Measurements from ENCODE around the gene FCHSD2. TPM values are rescaled to one million over a fixed set of nuclear protein-coding genes. Genes with fewer than 3 reads are reported as not detected.
A peak's percentile ranks its signal among the peaks of the same experiment; 100 is the strongest.
"Not testable (repeated sequence)": the region's sequence is repeated elsewhere in the genome, so short reads cannot be mapped to it uniquely, and the experiment has no call there.

FCHSD2 gene
- total RNA-seq, 3 donors from 2014 or later (not counting 1 experiment from before 2014, with no cell fraction given) = 39.4 to 59.1 (median 42.1) TPM

GRCh38 chr11:72808331-72808798, 333.8 kb downstream of the FCHSD2 start:
- intact Hi-C loops (cut with micrococcal nuclease) = no loop called here
- no peak overlapping the region for H3K27ac ChIP-seq (ENCODE audit: low read length)
- peaks cover 4% of the 10 kb centered on the region for H3K36me3 ChIP-seq (ENCODE audit: control insufficient read depth, insufficient read depth, low read length)
- H3K36me3 Mint-ChIP-seq = no peaks in the 10 kb centered on the region
- no peaks in the 10 kb centered on the region for H3K27me3 ChIP-seq (ENCODE audit: control insufficient read depth, insufficient read depth, low read length)
- H3K9me3 Mint-ChIP-seq = no peaks in the 10 kb centered on the region
- 91% methylated on average over 3 of the region's 4 CpGs for WGBS (ENCODE audit: insufficient coverage)
- H3K9me3 ChIP-seq (ENCODE audit: control insufficient read depth, insufficient read depth, low read length) = no peaks in the 10 kb centered on the region
- TF ChIP-seq CTCF (IDR thresholded peaks at IDR 0.05) = no peak
- peak overlapping the region; percentile 61 to 78 for H3K27ac Mint-ChIP-seq
- H3K4me3 Mint-ChIP-seq = no peak overlapping the region
- peaks cover 29% of the 10 kb centered on the region for H3K4me1 ChIP-seq (ENCODE audit: control insufficient read depth, insufficient read depth, low read length)
- no peak overlapping the region for H3K4me3 ChIP-seq (ENCODE audit: low read length)
- H3K27me3 Mint-ChIP-seq (ENCODE audit: low read depth in 2 of 2) = no peaks in the 10 kb centered on the region
- peaks cover 26 to 38% of the 10 kb centered on the region in 2 donors for H3K4me1 Mint-ChIP-seq
- DNase-seq = no peak
- no peak for ATAC-seq

DNA sequence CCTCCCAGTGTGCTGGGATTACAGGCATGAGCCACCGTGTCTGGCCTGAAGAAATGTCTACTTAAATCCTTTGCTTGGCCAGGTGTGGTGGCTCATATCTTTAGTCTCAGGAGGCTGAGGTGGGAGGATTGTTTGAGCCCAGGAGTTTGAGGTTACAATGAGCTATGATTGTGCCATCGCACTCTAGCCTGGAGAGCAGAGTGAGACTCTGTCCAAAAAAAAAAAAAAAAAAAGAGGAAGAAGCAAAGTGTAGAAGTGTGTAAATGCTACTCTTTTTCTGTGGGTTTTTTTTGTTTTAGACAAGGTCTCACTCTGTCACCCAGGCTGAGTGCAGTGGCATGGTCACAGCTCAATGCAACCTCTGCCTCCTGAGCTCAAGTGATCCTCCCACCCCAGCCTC, 334.3 kb downstream of the FCHSD2 start:
- Histone ChIP-seq H3K9me3 (ENCODE audit: control insufficient read depth, insufficient read depth, low read length) (no peaks in the 10 kb centered on the region), H3K27ac (ENCODE audit: low read length) (peak overlapping the region; percentile 34)
- H3K27ac Mint-ChIP-seq = peak overlapping the region; percentile 61 to 78

DNA sequence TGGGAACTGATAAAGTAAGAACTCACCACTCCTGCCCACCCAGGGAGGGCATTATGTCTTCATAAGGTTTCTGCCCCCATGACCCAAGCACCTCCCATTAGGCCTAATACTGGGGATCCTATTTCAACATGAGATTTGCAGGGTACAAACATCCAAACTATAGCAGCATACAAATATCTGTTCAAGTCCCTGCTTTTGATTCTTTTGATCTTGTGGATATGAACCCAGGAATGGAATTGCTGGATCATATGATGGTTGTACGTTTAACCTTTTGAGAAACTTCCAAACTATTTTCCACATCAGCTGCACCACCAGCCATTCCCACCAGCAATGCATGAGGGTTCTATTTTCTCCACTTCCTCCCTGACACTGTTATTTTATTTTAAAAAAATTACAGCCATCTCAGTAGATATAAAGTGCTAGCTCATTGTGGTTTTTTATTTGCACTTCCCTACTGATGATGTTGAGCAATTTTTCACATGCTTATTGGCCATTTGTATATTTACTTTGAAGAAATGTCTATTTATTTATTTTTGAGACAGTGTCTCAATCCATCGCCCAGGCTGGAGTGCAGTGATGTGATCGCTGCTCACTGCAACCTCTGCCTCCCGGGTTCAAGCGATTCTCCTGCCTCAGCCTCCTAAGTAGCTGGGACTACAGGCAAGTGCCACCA, 335.0 kb downstream of the FCHSD2 start:
- H3K27ac ChIP-seq (ENCODE audit: low read length) = peak overlapping the region; percentile 34
- no peaks in the 10 kb centered on the region for H3K27me3 ChIP-seq (ENCODE audit: control insufficient read depth, insufficient read depth, low read length)
- no peak overlapping the region for H3K4me3 ChIP-seq (ENCODE audit: low read length)
- Mint-ChIP-seq H3K4me1 (peaks cover 16 to 28% of the 10 kb centered on the region in 2 donors), H3K27me3 (ENCODE audit: low read depth in 2 of 2) (no peaks in the 10 kb centered on the region), H3K4me3 (no peak overlapping the region), H3K9me3 (no peaks in the 10 kb centered on the region), H3K36me3 (no peaks in the 10 kb centered on the region), H3K27ac (peak overlapping the region; percentile 61 to 78)
- intact Hi-C loops (cut with micrococcal nuclease) = no loop called here
- DNase-seq (no peak), ATAC-seq (peak; percentile 74 to 79 (median 75))
- H3K9me3 ChIP-seq (ENCODE audit: control insufficient read depth, insufficient read depth, low read length) = no peaks in the 10 kb centered on the region
- no peak for TF ChIP-seq CTCF (IDR thresholded peaks at IDR 0.05)
- peaks cover 4% of the 10 kb centered on the region for H3K36me3 ChIP-seq (ENCODE audit: control insufficient read depth, insufficient read depth, low read length)
- peaks cover 18% of the 10 kb centered on the region for H3K4me1 ChIP-seq (ENCODE audit: control insufficient read depth, insufficient read depth, low read length)
- WGBS (ENCODE audit: insufficient coverage) = 40% methylated on average over 4 of the region's 5 CpGs

More for the DNA sequence above, 334.3 kb downstream of the FCHSD2 start:
- no peaks in the 10 kb centered on the region for H3K36me3 Mint-ChIP-seq
- peaks cover 21 to 33% of the 10 kb centered on the region in 2 donors for H3K4me1 Mint-ChIP-seq
- TF ChIP-seq CTCF (IDR thresholded peaks at IDR 0.05) = no peak
- H3K27me3 Mint-ChIP-seq (ENCODE audit: low read depth in 2 of 2) = no peaks in the 10 kb centered on the region
- ATAC-seq (peak; percentile 40 to 74 (median 50)), DNase-seq (no peak)
- H3K9me3 Mint-ChIP-seq = no peaks in the 10 kb centered on the region
- no peaks in the 10 kb centered on the region for H3K27me3 ChIP-seq (ENCODE audit: control insufficient read depth, insufficient read depth, low read length)
- 35% methylated on average over 2 of the region's 2 CpGs for WGBS (ENCODE audit: insufficient coverage)
- no peak overlapping the region for H3K4me3 Mint-ChIP-seq
- peaks cover 23% of the 10 kb centered on the region for H3K4me1 ChIP-seq (ENCODE audit: control insufficient read depth, insufficient read depth, low read length)
- intact Hi-C loops (cut with micrococcal nuclease) = no loop called here
- H3K36me3 ChIP-seq (ENCODE audit: control insufficient read depth, insufficient read depth, low read length) = peaks cover 4% of the 10 kb centered on the region
- H3K4me3 ChIP-seq (ENCODE audit: low read length) = no peak overlapping the region

DNA sequence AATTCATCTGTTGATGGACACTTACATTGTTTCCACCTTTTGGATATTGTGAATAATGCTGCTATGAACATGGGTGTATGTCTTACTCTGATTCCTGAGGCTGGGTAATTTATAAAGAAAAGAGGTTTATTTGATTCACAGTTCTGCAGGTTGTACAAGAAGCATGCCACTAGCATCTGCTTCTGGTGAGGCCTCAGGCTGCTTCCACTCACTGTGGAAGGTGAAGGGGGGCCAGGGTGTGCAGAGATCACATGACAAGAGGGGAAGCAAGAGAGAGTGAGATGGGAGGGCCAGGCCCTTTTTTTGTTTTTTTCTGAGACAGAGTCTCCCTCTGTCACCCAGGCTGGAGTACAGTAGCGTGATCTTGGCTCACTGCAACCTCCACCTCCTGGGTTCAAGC, 335.7 kb downstream of the FCHSD2 start:
- H3K9me3 Mint-ChIP-seq; H3K27me3 Mint-ChIP-seq (ENCODE audit: low read depth in 2 of 2); H3K36me3 ChIP-seq (ENCODE audit: control insufficient read depth, insufficient read depth, low read length); H3K27me3 ChIP-seq (ENCODE audit: control insufficient read depth, insufficient read depth, low read length); H3K27ac ChIP-seq (ENCODE audit: low read length); ATAC-seq; H3K36me3 Mint-ChIP-seq; H3K9me3 ChIP-seq (ENCODE audit: control insufficient read depth, insufficient read depth, low read length); DNase-seq; intact Hi-C loops (cut with micrococcal nuclease); H3K4me3 ChIP-seq (ENCODE audit: low read length); H3K4me3 Mint-ChIP-seq: not testable (repeated sequence)
- H3K4me1 ChIP-seq (ENCODE audit: control insufficient read depth, insufficient read depth, low read length) = peaks cover 10% of the 10 kb centered on the region
- 100% methylated on average over 1 of the region's 1 CpG for WGBS (ENCODE audit: insufficient coverage)
- Mint-ChIP-seq H3K4me1 (peaks cover 16 to 28% of the 10 kb centered on the region in 2 donors), H3K27ac (peak overlapping the region; percentile 61 to 78)
